ENCODE measurements around the gene ANO10. TPM values are rescaled to one million over a fixed set of nuclear protein-coding genes. Genes with fewer than 3 reads are reported as not detected.
A peak's percentile ranks its signal among the peaks of the same experiment; 100 is the strongest.

ANO10 gene
- total and polyA plus RNA-seq, 5 donors from 2014 or later: 5.3 to 9.8 (median 6.5) TPM

DNA sequence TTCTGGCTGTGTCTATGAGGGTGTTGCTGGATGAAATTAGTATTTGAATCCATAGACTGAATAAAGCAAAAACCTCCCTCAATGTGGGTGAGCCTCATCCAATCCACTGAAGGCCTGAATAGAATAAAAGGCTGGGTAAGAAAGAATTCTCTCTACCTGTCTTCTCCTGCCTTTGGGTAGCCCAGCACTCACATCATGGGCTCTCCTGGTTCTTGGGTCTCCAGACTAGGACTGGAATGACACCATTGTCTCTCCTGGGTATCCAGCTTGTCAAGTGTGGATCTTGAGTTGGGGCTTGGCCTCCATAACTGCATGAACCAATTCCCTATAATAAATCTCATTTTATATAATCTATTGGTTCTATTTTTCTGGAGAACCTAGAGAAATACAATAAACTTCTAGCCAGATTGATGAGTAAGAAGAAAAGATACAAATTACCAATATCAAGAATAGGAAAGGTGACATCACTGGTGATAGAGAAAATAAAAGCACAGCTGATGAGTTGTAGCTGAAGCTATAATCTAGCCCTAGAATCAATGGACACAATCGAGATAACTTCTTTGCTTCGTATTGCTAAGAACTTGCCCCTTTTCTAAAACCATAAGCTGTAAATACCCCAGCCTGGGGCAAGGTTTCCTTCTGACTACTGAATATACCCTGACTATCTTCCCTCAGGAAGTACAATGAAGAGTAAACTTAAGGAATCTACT, 106.4 kb downstream of the ANO10 start:
- Histone ChIP-seq H3K27ac (ENCODE audit: insufficient read depth, low read length, poor library complexity, severe bottlenecking) (no peak overlapping the region), H3K4me1 (ENCODE audit: control insufficient read depth, insufficient read depth, low read length, poor library complexity, severe bottlenecking) (no peaks in the 10 kb centered on the region), H3K9me3 (ENCODE audit: control insufficient read depth in 2 of 2, low read length in 2 of 2) (peaks cover 9 to 11% of the 10 kb centered on the region in 2 experiments), H3K36me3 (ENCODE audit: control insufficient read depth, insufficient read depth, low read length) (no peaks in the 10 kb centered on the region), H3K4me3 (ENCODE audit: low read depth, low read length) (no peak overlapping the region), H3K27me3 (ENCODE audit: control insufficient read depth, insufficient read depth, low read length) (no peaks in the 10 kb centered on the region)
- Mint-ChIP-seq H3K27me3 (no peaks in the 10 kb centered on the region), H3K36me3 (peaks cover 20% of the 10 kb centered on the region), H3K4me3 (no peak overlapping the region), H3K27ac (no peak overlapping the region), H3K4me1 (peaks cover 0 to 14% (median 0%) of the 10 kb centered on the region in 4 donors), H3K9me3 (peaks cover 0 to 22% (median 13%) of the 10 kb centered on the region in 7 donors)
- no peak for DNase-seq
- no peak for ATAC-seq (ENCODE audit: low read depth in 2 of 2)

DNA sequence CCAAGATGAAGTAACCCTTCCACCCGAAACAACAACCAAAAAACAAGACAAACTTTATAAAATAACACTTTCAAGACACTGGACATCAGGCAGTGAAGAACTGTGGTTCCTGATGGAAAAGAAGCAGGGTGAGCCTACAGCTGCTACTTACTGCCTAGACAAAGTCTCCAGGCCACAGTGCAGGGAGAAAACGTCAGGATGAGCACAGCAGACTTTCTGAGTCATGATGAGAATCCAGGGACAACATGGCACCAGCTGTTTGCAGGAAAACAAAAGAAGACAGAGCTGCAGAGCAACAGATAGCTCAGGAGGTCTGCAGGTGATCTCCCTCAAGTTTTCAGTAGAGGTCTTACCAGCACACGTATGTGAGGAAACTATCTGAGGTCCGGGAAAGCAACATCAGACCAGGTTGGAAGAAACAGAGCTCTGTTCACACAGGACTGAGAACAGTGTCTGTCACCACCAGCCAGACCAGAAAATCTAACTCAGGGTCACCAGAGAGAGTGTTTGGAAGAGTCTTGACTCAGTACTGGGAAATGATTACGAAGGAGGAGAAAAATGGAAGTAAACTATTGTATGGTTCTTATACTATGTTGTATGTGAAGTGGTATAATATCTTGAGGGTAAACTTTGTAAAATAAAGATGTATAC, 108.9 kb downstream of the ANO10 start:
- Mint-ChIP-seq H3K9me3 (peaks cover 0 to 7% (median 3%) of the 10 kb centered on the region in 7 donors), H3K27ac (peak overlapping the region in 1 of 3 donors; percentile 62), H3K4me1 (peaks cover 0 to 14% (median 0%) of the 10 kb centered on the region in 4 donors), H3K27me3 (no peaks in the 10 kb centered on the region), H3K36me3 (peaks cover 8% of the 10 kb centered on the region), H3K4me3 (no peak overlapping the region)
- Histone ChIP-seq H3K4me1 (ENCODE audit: control insufficient read depth, insufficient read depth, low read length, poor library complexity, severe bottlenecking) (no peaks in the 10 kb centered on the region), H3K9me3 (ENCODE audit: control insufficient read depth in 2 of 2, low read length in 2 of 2) (no peaks in the 10 kb centered on the region), H3K4me3 (ENCODE audit: low read depth, low read length) (no peak overlapping the region), H3K27ac (ENCODE audit: insufficient read depth, low read length, poor library complexity, severe bottlenecking) (no peak overlapping the region), H3K36me3 (ENCODE audit: control insufficient read depth, insufficient read depth, low read length) (no peaks in the 10 kb centered on the region), H3K27me3 (ENCODE audit: control insufficient read depth, insufficient read depth, low read length) (no peaks in the 10 kb centered on the region)
- ATAC-seq (ENCODE audit: low read depth in 2 of 2): no peak
- no peak for DNase-seq

DNA sequence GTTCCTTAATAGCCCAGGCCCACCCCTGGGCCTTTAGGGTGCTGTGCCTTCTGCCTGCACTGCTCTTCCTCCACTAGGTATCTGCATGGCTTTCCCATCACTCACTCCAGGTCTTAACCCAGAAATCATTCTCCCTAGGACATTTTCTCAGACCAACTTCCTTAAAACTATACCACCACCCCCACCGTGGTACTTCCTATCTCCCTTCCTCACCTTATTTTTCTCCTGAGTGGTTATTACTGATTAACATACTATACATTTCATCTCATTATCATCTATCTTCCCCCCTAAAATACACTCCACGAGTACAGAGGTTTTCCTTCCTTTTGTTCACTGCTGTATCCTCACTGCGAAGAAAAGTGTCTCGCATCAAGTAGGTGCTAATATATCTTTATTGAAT, 115.2 kb downstream of the ANO10 start:
- Histone ChIP-seq H3K9me3 (ENCODE audit: control insufficient read depth in 2 of 2, low read length in 2 of 2) (no peaks in the 10 kb centered on the region), H3K4me3 (ENCODE audit: low read depth, low read length) (no peak overlapping the region), H3K36me3 (ENCODE audit: control insufficient read depth, insufficient read depth, low read length) (no peaks in the 10 kb centered on the region), H3K27me3 (ENCODE audit: control insufficient read depth, insufficient read depth, low read length) (no peaks in the 10 kb centered on the region), H3K27ac (ENCODE audit: insufficient read depth, low read length, poor library complexity, severe bottlenecking) (no peak overlapping the region), H3K4me1 (ENCODE audit: control insufficient read depth, insufficient read depth, low read length, poor library complexity, severe bottlenecking) (peaks cover 8% of the 10 kb centered on the region)
- Mint-ChIP-seq H3K36me3 (no peaks in the 10 kb centered on the region), H3K4me1 (peaks cover 9 to 18% (median 15%) of the 10 kb centered on the region in 4 donors), H3K27ac (peak overlapping the region in 2 of 3 donors; percentile 4 to 33), H3K4me3 (no peak overlapping the region), H3K9me3 (no peaks in the 10 kb centered on the region), H3K27me3 (peaks cover 5% of the 10 kb centered on the region)
- ATAC-seq (ENCODE audit: low read depth in 2 of 2) (no peak), DNase-seq (no peak)

DNA sequence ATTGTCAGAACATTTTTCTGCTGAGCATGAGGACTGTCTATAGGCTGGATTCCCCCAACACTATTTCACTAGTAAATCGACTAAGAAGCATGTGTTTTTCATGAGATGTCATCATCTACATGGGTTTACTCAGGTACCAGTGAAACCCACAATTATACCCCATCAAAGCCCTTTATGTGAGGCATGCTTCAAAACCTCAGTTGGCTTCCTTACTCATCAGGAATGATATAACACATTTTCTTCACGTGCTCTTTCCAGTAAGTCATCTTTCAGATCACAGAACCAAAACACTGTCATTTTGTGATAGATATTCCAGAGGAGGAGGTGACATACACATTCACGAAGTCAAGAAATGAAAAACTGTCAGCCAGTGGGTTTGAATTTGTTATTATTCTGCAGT, 116.5 kb downstream of the ANO10 start:
- H3K9me3 Mint-ChIP-seq: no peaks in the 10 kb centered on the region
- Histone ChIP-seq H3K4me1 (ENCODE audit: control insufficient read depth, insufficient read depth, low read length, poor library complexity, severe bottlenecking) (peaks cover 8% of the 10 kb centered on the region), H3K27me3 (ENCODE audit: control insufficient read depth, insufficient read depth, low read length) (no peaks in the 10 kb centered on the region), H3K36me3 (ENCODE audit: control insufficient read depth, insufficient read depth, low read length) (no peaks in the 10 kb centered on the region), H3K27ac (ENCODE audit: insufficient read depth, low read length, poor library complexity, severe bottlenecking) (no peak overlapping the region), H3K9me3 (ENCODE audit: control insufficient read depth in 2 of 2, low read length in 2 of 2) (no peaks in the 10 kb centered on the region), H3K4me3 (ENCODE audit: low read depth, low read length) (no peak overlapping the region)
- H3K36me3 Mint-ChIP-seq: no peaks in the 10 kb centered on the region
- no peak for ATAC-seq (ENCODE audit: low read depth in 2 of 2)
- peaks cover 17 to 30% (median 24%) of the 10 kb centered on the region in 4 donors for H3K4me1 Mint-ChIP-seq
- H3K27ac Mint-ChIP-seq: no peak overlapping the region
- no peak for DNase-seq
- H3K27me3 Mint-ChIP-seq: peaks cover 5% of the 10 kb centered on the region
- no peak overlapping the region for H3K4me3 Mint-ChIP-seq

DNA sequence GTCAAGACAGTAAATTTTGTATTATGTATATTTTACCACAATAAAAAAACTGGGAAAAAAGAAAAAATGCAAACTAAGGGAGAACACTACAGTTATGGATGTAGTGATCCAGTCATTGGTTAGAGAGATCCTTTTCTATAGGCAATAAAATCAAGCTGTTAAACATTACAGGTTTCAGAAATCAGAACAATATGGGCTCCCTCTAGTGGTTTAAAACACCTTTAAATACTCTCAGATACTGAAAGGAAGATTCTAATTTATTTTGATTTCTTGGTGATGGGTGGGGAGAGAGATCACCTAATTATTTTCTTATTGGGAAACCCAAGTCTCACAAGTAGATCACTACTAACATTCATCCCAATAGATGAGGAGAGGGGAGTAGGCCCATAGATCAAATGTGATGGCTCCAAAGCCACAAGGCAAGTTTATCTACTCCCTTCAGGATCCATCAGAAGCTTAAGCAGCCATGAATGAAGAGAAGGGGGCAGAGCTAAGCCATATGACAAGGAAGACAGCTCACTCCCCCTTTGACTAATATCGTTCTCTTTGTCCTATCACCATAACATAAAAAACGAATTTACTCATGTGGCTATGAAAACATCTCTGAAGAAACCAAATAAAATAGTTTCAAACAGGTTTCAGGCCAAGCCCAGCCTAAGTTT, 118.6 kb downstream of the ANO10 start:
- H3K4me1 Mint-ChIP-seq: peaks cover 23 to 51% (median 36%) of the 10 kb centered on the region in 4 donors
- H3K27me3 ChIP-seq (ENCODE audit: control insufficient read depth, insufficient read depth, low read length): no peaks in the 10 kb centered on the region
- DNase-seq: peak in 2 of 3 donors; percentile 60 to 64
- no peaks in the 10 kb centered on the region for H3K9me3 ChIP-seq (ENCODE audit: control insufficient read depth in 2 of 2, low read length in 2 of 2)
- no peak overlapping the region for H3K27ac ChIP-seq (ENCODE audit: insufficient read depth, low read length, poor library complexity, severe bottlenecking)
- H3K4me3 ChIP-seq (ENCODE audit: low read depth, low read length): no peak overlapping the region
- H3K27ac Mint-ChIP-seq: peak overlapping the region; percentile 6 to 86 (median 18)
- H3K4me3 Mint-ChIP-seq: no peak overlapping the region
- H3K4me1 ChIP-seq (ENCODE audit: control insufficient read depth, insufficient read depth, low read length, poor library complexity, severe bottlenecking): peaks cover 18% of the 10 kb centered on the region
- no peaks in the 10 kb centered on the region for H3K36me3 ChIP-seq (ENCODE audit: control insufficient read depth, insufficient read depth, low read length)
- H3K27me3 Mint-ChIP-seq: peaks cover 5% of the 10 kb centered on the region
- ATAC-seq (ENCODE audit: low read depth in 2 of 2): no peak
- H3K36me3 Mint-ChIP-seq: no peaks in the 10 kb centered on the region
- H3K9me3 Mint-ChIP-seq: no peaks in the 10 kb centered on the region

DNA sequence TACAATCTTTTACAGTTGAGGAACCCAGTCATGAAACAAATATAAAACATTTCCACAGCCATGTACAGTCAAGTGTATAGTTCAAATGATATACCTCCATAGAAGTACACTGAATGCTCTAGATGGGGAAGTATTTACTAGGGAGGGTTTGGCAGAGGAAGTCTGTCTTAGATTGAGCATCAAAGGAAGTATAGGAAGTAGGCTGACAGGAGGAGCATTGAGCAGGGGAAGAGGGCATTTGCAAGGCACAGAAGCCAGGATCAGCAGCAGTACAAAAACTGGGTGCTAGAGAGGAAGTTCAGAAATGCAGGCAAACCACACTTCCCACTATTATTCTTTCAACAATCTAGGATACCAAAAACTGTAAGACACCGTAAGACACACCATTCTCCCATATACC, 122.6 kb downstream of the ANO10 start:
- H3K4me3 Mint-ChIP-seq: peak overlapping the region in 2 of 4 donors; percentile 1 to 21
- DNase-seq (no peak), ATAC-seq (ENCODE audit: low read depth in 2 of 2) (no peak)
- Histone ChIP-seq H3K9me3 (ENCODE audit: control insufficient read depth in 2 of 2, low read length in 2 of 2) (no peaks in the 10 kb centered on the region), H3K4me3 (ENCODE audit: low read depth, low read length) (peak overlapping the region; percentile 9), H3K27me3 (ENCODE audit: control insufficient read depth, insufficient read depth, low read length) (no peaks in the 10 kb centered on the region), H3K4me1 (ENCODE audit: control insufficient read depth, insufficient read depth, low read length, poor library complexity, severe bottlenecking) (peaks cover 18% of the 10 kb centered on the region), H3K27ac (ENCODE audit: insufficient read depth, low read length, poor library complexity, severe bottlenecking) (no peak overlapping the region), H3K36me3 (ENCODE audit: control insufficient read depth, insufficient read depth, low read length) (no peaks in the 10 kb centered on the region)
- H3K27me3 Mint-ChIP-seq: peaks cover 5% of the 10 kb centered on the region
- H3K27ac Mint-ChIP-seq: peak overlapping the region in 2 of 3 donors; percentile 80 to 82
- no peaks in the 10 kb centered on the region for H3K36me3 Mint-ChIP-seq
- peaks cover 18 to 64% (median 43%) of the 10 kb centered on the region in 4 donors for H3K4me1 Mint-ChIP-seq
- peaks cover 0 to 1% (median 0%) of the 10 kb centered on the region in 7 donors for H3K9me3 Mint-ChIP-seq

DNA sequence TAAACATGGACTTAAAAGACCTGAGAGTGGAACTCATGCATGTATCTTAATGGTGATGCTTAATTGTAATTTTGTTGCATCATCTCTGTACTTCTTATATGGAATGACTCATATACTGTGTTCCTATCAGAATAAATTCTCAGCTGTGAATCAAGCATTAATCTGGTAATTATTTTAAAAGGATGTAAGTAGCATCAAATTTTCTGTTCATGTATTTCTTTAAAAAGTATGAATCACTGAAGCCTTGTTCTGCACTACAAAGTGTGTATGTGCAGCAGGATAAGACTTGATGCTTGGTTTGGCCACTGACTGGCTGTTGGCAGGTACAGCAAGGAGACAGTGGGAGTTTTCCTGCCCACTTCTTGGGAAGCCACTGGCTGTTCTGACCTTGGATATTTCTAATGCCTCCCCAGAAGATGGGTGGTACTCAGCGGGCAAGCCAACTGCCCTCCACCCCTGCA, 123.9 kb downstream of the ANO10 start:
- Histone ChIP-seq H3K4me1 (ENCODE audit: control insufficient read depth, insufficient read depth, low read length, poor library complexity, severe bottlenecking) (peaks cover 14% of the 10 kb centered on the region), H3K36me3 (ENCODE audit: control insufficient read depth, insufficient read depth, low read length) (no peaks in the 10 kb centered on the region), H3K27me3 (ENCODE audit: control insufficient read depth, insufficient read depth, low read length) (no peaks in the 10 kb centered on the region), H3K4me3 (ENCODE audit: low read depth, low read length) (no peak overlapping the region), H3K27ac (ENCODE audit: insufficient read depth, low read length, poor library complexity, severe bottlenecking) (no peak overlapping the region), H3K9me3 (ENCODE audit: control insufficient read depth in 2 of 2, low read length in 2 of 2) (no peaks in the 10 kb centered on the region)
- Mint-ChIP-seq H3K36me3 (no peaks in the 10 kb centered on the region), H3K4me1 (peaks cover 13 to 60% (median 39%) of the 10 kb centered on the region in 4 donors), H3K27me3 (peaks cover under 1% of the 10 kb centered on the region), H3K4me3 (no peak overlapping the region), H3K27ac (peak overlapping the region in 2 of 3 donors; percentile 80 to 86), H3K9me3 (peaks cover 0 to 3% (median 0%) of the 10 kb centered on the region in 7 donors)
- DNase-seq: no peak
- no peak for ATAC-seq (ENCODE audit: low read depth in 2 of 2)

Data from CD4-positive, CD25-positive, alpha-beta regulatory T cell (primary cell).